Testis (tissue), 3 donors: ENCODE results near the gene ATRN. TPM values are rescaled to one million over a fixed set of nuclear protein-coding genes. Genes with fewer than 3 reads are reported as not detected.
A peak's percentile ranks its signal among the peaks of the same experiment; 100 is the strongest.

ENCODE experiments used
- DNase-seq: peaks from one replicate; pipeline ENCODE4 v3.0.0-alpha.2; 2019
- H3K27ac ChIP-seq, 2 donors: fragments of 200-600 bp; sonication (generic); one replicate each; pipeline ENCODE4 v1.5.1; 2019
- H3K27me3 ChIP-seq: fragments of 200-600 bp; sonication (generic); one replicate; pipeline ENCODE4 v1.5.1; 2019
- H3K36me3 ChIP-seq: fragments of 200-600 bp; sonication (generic); one replicate; pipeline ENCODE4 v1.5.1; 2017; ENCODE audit warnings: low read depth; ENCODE audit errors: missing control alignments
- H3K4me1 ChIP-seq: fragments of 200-600 bp; sonication (generic); one replicate; pipeline ENCODE4 v1.5.1; 2019
- H3K4me3 ChIP-seq, 2 donors: fragments of 200-600 bp; sonication (generic); one replicate each; pipeline ENCODE4 v1.5.1; 2017 to 2019
- H3K9me3 ChIP-seq: fragments of 200-600 bp; sonication (generic); one replicate; pipeline ENCODE4 v1.5.1; 2017
- CTCF ChIP-seq, 3 experiments: fragments of 450-650 bp in 2 of 3; fragments of 200-600 bp in 1 of 3; sonication (generic) in 1 of 3; IDR thresholded peaks; one replicate each; pipeline ENCODE4 v1.5.1; 2016 to 2019; ENCODE audit warnings: antibody characterized with exemption in 3 of 3, mild to moderate bottlenecking in 2 of 3, moderate library complexity in 1 of 3
- POLR2A ChIP-seq: fragments of 450-650 bp; IDR thresholded peaks from one replicate; pipeline ENCODE4 v1.6.1; 2017; ENCODE audit warnings: antibody characterized with exemption, mild to moderate bottlenecking, moderate library complexity
- WGBS, 2 donors: methylation state at CpG; one replicate each; pipeline ENCODE4 v1.1.5; 2018; 5-methylcytosine and 5-hydroxymethylcytosine counted together
- intact Hi-C: fragments of 100-400 bp; cut with DNase I; formaldehyde crosslinking; loops from one replicate; pipeline ENCODE4 v1.15.1; 2023; ENCODE audit warnings: low total_unique reads
- polyA plus RNA-seq: library from polyadenylated mRNA; stranded (reverse); fragments of 350-450 nt; fragmentation: Illumina TruSeq; extraction: RNeasy Lipid Tissue Mini Kit (QIAGEN cat#74804); gene quantifications from one replicate; pipeline ENCODE4 v1.2.3, GENCODE V29; 2014; ENCODE audit warnings: low read depth, low replicate concordance; ENCODE audit not compliant: insufficient read depth
- total RNA-seq, 2 donors: library from RNA; depleted of rRNA; stranded (reverse); fragments of >200 nt; gene quantifications; one replicate each; pipeline ENCODE4 v1.2.3, GENCODE V29; 2016

Gene ATRN
- total and polyA plus RNA-seq, 3 donors from 2014 or later, result 39.4 to 43.8 (median 42.7) TPM

DNA sequence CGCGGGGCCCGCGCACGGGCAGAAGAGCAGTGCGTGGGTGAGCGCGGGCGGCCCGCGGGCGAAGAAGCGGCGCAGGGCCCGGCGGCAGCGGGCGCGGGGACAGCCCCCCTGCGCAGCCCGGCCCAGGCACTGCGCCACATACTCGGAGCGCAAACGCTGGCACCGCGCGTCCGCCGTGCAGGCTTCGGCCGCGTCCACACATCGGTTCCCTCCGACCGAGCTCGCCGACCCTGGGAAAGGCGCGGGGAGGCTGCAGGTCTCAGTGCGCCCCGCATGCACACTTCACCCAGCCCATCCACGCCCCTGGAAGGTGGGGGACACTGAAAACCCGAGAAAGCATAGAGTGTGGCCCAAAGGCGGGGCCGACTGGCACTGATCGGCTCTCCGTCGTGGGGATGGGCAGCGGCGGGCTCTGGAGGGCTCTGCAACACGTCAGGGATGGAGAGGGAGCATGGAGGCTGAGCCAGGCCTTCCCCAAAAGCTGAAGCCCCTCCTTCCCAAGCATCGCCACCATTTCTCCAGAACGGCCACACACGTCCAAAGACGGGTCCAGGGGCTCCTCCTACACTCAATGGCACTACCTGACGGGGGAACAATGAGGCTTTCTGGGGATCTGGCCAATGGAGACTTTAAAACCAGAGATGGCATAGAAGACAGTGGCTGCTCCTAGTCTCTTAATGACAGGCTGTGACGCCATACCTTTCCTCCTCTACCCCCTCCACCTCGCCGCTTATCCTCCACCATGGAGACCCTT is 190.4 kb downstream of the ATRN start:
- Histone ChIP-seq H3K9me3 (no peaks in the 10 kb centered on the region), H3K27ac (no peak overlapping the region), H3K27me3 (no peaks in the 10 kb centered on the region), H3K36me3 (no peaks in the 10 kb centered on the region), H3K4me1 (no peaks in the 10 kb centered on the region), H3K4me3 (peak overlapping the region; percentile 31 to 36)
- intact Hi-C loops, result no loop called here
- no peak for TF ChIP-seq CTCF (IDR thresholded peaks at IDR 0.05)
- WGBS, 2 donors, result 10 to 34% methylated on average over 8 to 56 of the region's 60 CpGs
- DNase-seq, result no peak

DNA sequence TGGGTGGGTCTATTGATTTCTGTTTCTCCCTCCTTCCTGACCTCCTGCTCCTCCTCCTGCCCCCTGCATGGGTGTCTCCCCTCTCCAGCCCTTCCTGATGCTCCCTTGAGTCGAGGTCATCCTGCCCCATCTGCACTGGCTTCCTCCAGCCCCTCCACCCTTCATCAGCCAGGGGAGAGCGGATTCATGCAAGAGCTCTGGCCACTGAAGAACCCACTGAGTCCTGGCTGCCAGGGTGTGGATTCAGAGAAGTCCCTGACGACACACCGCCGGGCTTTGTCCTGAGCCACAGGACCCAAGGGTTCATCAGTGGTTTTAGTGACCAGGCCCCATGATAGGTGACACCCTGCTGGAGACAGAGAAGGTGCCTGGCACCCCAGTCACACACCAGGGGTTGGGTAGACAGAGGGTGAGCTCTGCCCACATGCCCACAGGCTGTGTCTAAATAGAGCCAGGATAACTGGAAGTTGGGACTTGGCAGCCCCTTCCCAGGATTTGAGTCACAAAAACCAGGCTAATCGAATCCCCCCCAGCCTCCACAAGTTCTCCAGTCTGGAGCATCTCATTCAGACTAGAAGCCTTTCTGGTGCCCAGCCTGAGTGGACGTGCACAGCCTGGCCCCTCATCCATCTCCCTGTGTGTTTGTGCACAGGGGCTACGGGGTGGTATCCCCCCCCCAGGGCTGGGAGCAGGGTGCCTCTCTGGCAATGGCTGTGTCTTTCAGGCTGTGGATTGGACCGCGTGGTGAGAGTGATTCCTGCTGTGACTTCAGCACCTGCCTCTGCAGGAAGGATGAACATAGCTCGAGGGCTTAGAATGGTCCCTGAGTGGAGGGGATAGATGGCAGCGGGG is 191.2 kb downstream of the ATRN start:
- WGBS, 2 donors, result 70 to 82% methylated on average over 3 to 12 of the region's 12 CpGs
- TF ChIP-seq POLR2A, result no peak
- no peak for TF ChIP-seq CTCF (IDR thresholded peaks at IDR 0.05)
- Histone ChIP-seq H3K27me3 (no peaks in the 10 kb centered on the region), H3K36me3 (no peaks in the 10 kb centered on the region), H3K9me3 (no peaks in the 10 kb centered on the region), H3K4me1 (no peaks in the 10 kb centered on the region), H3K4me3 (no peak overlapping the region), H3K27ac (no peak overlapping the region)
- intact Hi-C loops, result no loop called here
- no peak for DNase-seq

- no peak for DNase-seq
- 76% methylated on average over 14 to 19 of the region's 19 CpGs for WGBS, 2 donors
These were observed 192.3 kb downstream of the ATRN start, which contains the start of gene GFRA4 for GRCh38 chr20:3663031-3663701. Gene GFRA4 (minus strand): TSS chr20:3663399. CDS start chr20:3663399, 0 bp downstream.

DNA sequence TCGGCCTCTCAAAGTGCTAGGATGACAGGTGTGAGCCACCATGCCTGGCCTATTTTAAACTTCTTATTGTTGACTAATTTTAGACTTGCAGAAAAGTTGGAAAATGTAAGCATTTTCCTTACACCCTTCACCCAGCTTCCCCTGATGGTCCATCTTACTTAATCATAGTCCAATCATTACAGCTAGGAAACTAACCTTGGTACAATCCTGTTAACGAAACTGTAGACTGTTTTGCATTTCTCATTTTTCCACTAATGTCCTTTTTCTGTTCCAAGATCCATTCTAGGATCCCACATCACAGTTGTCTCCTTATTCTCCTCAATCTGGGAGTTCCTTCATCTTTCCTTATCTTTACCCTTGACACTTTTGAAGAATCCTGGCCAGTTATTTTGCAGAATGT is 193.0 kb downstream of the ATRN start:
- Histone ChIP-seq H3K27ac (no peak overlapping the region), H3K4me3 (no peak overlapping the region), H3K4me1 (no peaks in the 10 kb centered on the region), H3K36me3 (no peaks in the 10 kb centered on the region), H3K9me3 (no peaks in the 10 kb centered on the region), H3K27me3 (no peaks in the 10 kb centered on the region)
- no peak for TF ChIP-seq CTCF (IDR thresholded peaks at IDR 0.05)
- WGBS, 2 donors, result 82 to 94% methylated on average over 2 of the region's 2 CpGs
- intact Hi-C loops, result no loop called here
- no peak for DNase-seq

More at GRCh38 chr20:3663031-3663701, 192.3 kb downstream of the ATRN start, which contains the start of gene GFRA4:
- Histone ChIP-seq H3K9me3 (no peaks in the 10 kb centered on the region), H3K4me3 (no peak within 1 kb of the TSS), H3K27ac (no peak within 1 kb of the TSS), H3K36me3 (no peaks in the 10 kb centered on the region), H3K27me3 (no peaks in the 10 kb centered on the region), H3K4me1 (no peaks in the 10 kb centered on the region)
- TF ChIP-seq POLR2A, result no peak
- no peak for TF ChIP-seq CTCF (IDR thresholded peaks at IDR 0.05)
- intact Hi-C loops, result no loop called here
